GM21515 (cell line): ENCODE data around the gene SLC38A10.

ENCODE experiments used
- ATAC-seq: cut with Tn5 transposase; IDR thresholded peaks from one replicate; pipeline ENCODE4 v1.9.1; 2021; ENCODE audit not compliant: unreplicated experiment

The SLC38A10 gene

GRCh38 chr17:81279278-81280275, 15.5 kb downstream of the SLC38A10 start:
- ATAC-seq, result no peak

- ATAC-seq, result no peak
Observed at GRCh38 chr17:81278831-81279230, 16.3 kb downstream of the SLC38A10 start.

GRCh38 chr17:81277946-81278693, 17.0 kb downstream of the SLC38A10 start:
- ATAC-seq, result no peak

- ATAC-seq, result no peak
Observed at GRCh38 chr17:81277421-81277820, 17.7 kb downstream of the SLC38A10 start.

- ATAC-seq, result no peak
Observed at GRCh38 chr17:81276781-81277180, 18.3 kb downstream of the SLC38A10 start.

- ATAC-seq, result no peak
Observed at GRCh38 chr17:81274471-81274855, 20.6 kb downstream of the SLC38A10 start.

GRCh38 chr17:81273698-81274470, 21.2 kb downstream of the SLC38A10 start:
- ATAC-seq, result no peak

GRCh38 chr17:81272616-81273015, 22.5 kb downstream of the SLC38A10 start:
- ATAC-seq, result no peak

- ATAC-seq, result no peak
Observed at GRCh38 chr17:81271226-81271625, 23.9 kb downstream of the SLC38A10 start.

GRCh38 chr17:81270279-81270678, 24.8 kb downstream of the SLC38A10 start:
- ATAC-seq, result no peak

GRCh38 chr17:81267390-81268067, 27.6 kb downstream of the SLC38A10 start:
- ATAC-seq, result no peak

- no peak for ATAC-seq
Observed at GRCh38 chr17:81265576-81265975, 29.5 kb downstream of the SLC38A10 start.

- ATAC-seq, result no peak
Observed at GRCh38 chr17:81264640-81265039, 30.5 kb downstream of the SLC38A10 start.

GRCh38 chr17:81263371-81264181, 31.5 kb downstream of the SLC38A10 start:
- no peak for ATAC-seq

GRCh38 chr17:81261582-81262336, 33.3 kb downstream of the SLC38A10 start:
- no peak for ATAC-seq

GRCh38 chr17:81261096-81261495, 34.0 kb downstream of the SLC38A10 start:
- no peak for ATAC-seq

GRCh38 chr17:81260641-81261040, 34.5 kb downstream of the SLC38A10 start:
- ATAC-seq, result no peak

- no peak for ATAC-seq
Observed at GRCh38 chr17:81260171-81260570, 34.9 kb downstream of the SLC38A10 start.

- ATAC-seq, result no peak
Observed at GRCh38 chr17:81259058-81259605, 36.0 kb downstream of the SLC38A10 start.
